Measurements from ENCODE around the gene NEFH. TPM values are rescaled to one million over a fixed set of nuclear protein-coding genes. Genes with fewer than 3 reads are reported as not detected.

NEFH gene
- total RNA-seq, 1 experiment from 2014 or later = not detected

- peak in 1 of 2 experiments; percentile 12 for DNase-seq
- Histone ChIP-seq H3K27ac (no peak overlapping the region), H3K4me3 (no peak overlapping the region), H3K9me3 (replicated peaks) (no peaks in the 10 kb centered on the region), H3K36me3 (peaks cover 20% of the 10 kb centered on the region), H3K27me3 (no peaks in the 10 kb centered on the region), H3K4me1 (no peaks in the 10 kb centered on the region)
Measured at GRCh38 chr22:29503811-29504372, 23.9 kb downstream of the NEFH start.

GRCh38 chr22:29509298-29509697 is 29.3 kb downstream of the NEFH start:
- DNase-seq = no peak
- Histone ChIP-seq H3K36me3 (peaks cover 29% of the 10 kb centered on the region), H3K9me3 (replicated peaks) (no peaks in the 10 kb centered on the region), H3K27me3 (no peaks in the 10 kb centered on the region), H3K4me3 (no peak overlapping the region), H3K4me1 (no peaks in the 10 kb centered on the region; the same call in 1 of the 2 replicates), H3K27ac (no peak overlapping the region)

DNA sequence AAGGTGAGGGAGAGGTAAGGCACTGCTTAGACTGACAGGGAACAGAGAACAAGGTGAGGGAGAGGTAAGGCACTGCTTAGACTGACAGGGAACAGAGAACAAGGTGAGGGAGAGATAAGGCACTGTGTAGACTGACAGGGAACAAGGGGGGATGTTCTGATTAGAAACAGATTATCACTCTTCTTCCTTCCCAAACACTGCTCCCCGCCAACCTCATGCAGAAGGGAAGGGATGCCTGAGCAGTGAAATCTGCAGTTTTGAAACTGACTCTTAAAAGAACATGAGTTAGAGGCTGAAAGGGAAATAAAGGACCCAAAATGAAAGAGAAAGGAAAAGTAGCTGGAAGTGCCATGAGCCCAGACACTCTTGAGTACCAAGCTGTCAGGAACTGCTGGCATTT is 29.8 kb downstream of the NEFH start:
- no peak for DNase-seq
- H3K4me1 ChIP-seq = no peaks in the 10 kb centered on the region; the same call in 1 of the 2 replicates

GRCh38 chr22:29510542-29510941 is 30.5 kb downstream of the NEFH start:
- no peaks in the 10 kb centered on the region for H3K9me3 ChIP-seq (replicated peaks)
- peaks cover 32% of the 10 kb centered on the region for H3K36me3 ChIP-seq
- no peak overlapping the region for H3K4me3 ChIP-seq

More for the DNA sequence above, 29.8 kb downstream of the NEFH start:
- Histone ChIP-seq H3K27me3 (no peaks in the 10 kb centered on the region), H3K9me3 (replicated peaks) (no peaks in the 10 kb centered on the region), H3K36me3 (peaks cover 29% of the 10 kb centered on the region), H3K4me3 (no peak overlapping the region), H3K27ac (no peak overlapping the region)

DNA sequence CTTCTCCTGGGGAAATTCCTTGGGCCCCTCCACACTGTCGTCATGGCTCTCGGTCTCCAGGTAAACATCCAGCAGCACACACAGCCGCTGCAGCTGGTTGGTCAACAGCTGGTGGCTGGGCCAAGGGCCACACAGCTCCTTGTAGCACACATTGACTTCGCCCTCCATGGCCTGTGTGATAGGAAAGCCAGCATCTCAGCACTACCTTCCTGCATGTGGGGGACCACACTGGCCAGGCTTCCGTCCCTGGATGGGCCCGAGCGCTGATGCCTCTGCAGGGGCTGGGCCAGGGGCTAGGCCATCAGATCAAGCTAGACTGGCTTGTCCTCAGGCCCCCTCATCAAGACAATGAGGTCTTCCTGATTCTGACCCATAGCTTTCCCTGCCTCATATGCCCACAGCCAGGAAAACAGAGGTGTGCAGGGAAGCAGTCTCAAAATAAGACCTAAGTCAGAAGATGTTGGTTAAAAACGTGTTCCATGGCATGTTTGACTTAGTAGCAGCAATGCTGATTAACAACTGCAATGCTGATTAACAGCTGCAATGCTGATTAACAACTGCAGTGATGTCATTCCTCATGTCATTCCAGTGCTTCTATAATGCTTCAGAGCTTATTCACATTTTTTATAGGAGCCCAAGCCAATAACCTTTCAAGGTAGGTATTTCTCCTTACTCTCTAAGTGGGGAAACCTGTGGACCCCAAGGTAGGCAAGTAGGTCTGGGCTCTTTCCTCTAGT is 31.3 kb downstream of the NEFH start:
- Histone ChIP-seq H3K9me3 (replicated peaks) (no peaks in the 10 kb centered on the region), H3K27me3 (no peaks in the 10 kb centered on the region), H3K4me3 (no peak overlapping the region), H3K36me3 (peaks cover 33% of the 10 kb centered on the region), H3K4me1 (no peaks in the 10 kb centered on the region; the same call in 1 of the 2 replicates), H3K27ac (no peak overlapping the region)
- DNase-seq = no peak

More at GRCh38 chr22:29510542-29510941, 30.5 kb downstream of the NEFH start:
- Histone ChIP-seq H3K27ac (no peak overlapping the region), H3K27me3 (no peaks in the 10 kb centered on the region), H3K4me1 (no peaks in the 10 kb centered on the region; the same call in 1 of the 2 replicates)
- no peak for DNase-seq

DNA sequence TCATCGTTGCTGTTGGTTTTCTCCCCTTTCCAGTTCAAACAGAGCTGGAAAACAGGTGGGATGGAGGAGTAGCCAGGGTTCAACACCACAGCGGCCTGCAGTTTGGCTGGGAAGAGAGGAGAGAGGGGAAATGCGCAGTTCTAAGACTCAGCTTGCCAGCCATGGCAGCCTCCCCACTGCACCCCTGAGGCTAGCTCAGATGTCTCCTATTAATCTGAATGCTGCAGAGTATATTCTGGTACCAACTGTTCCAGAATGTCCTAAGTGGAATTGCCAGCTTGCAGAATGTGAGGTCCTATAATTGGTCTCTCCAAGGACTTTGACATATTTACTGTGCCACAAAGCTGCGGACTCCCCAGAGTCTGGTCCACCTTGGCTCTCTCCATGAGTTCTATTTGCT is 32.0 kb downstream of the NEFH start:
- no peak for DNase-seq
- no peak overlapping the region for H3K4me3 ChIP-seq
- H3K27ac ChIP-seq = no peak overlapping the region
- no peaks in the 10 kb centered on the region for H3K9me3 ChIP-seq (replicated peaks)
- no peaks in the 10 kb centered on the region for H3K27me3 ChIP-seq
- no peaks in the 10 kb centered on the region; the same call in 1 of the 2 replicates for H3K4me1 ChIP-seq
- peaks cover 31% of the 10 kb centered on the region for H3K36me3 ChIP-seq

GRCh38 chr22:29517215-29517908 is 37.3 kb downstream of the NEFH start:
- H3K27ac ChIP-seq = no peak overlapping the region
- H3K9me3 ChIP-seq (replicated peaks) = no peaks in the 10 kb centered on the region
- H3K4me3 ChIP-seq = no peak overlapping the region
- peaks cover 53% of the 10 kb centered on the region for H3K36me3 ChIP-seq
- no peaks in the 10 kb centered on the region for H3K4me1 ChIP-seq
- no peaks in the 10 kb centered on the region for H3K27me3 ChIP-seq
- no peak for DNase-seq

- Histone ChIP-seq H3K27ac (no peak overlapping the region), H3K36me3 (peaks cover 54% of the 10 kb centered on the region), H3K27me3 (no peaks in the 10 kb centered on the region), H3K4me1 (no peaks in the 10 kb centered on the region), H3K4me3 (no peak overlapping the region), H3K9me3 (replicated peaks) (no peaks in the 10 kb centered on the region)
- DNase-seq = no peak
Measured at GRCh38 chr22:29518427-29518826, 38.4 kb downstream of the NEFH start.

GRCh38 chr22:29519996-29520395 is 40.0 kb downstream of the NEFH start:
- Histone ChIP-seq H3K4me1 (no peaks in the 10 kb centered on the region), H3K36me3 (peaks cover 65% of the 10 kb centered on the region), H3K27me3 (no peaks in the 10 kb centered on the region), H3K27ac (no peak overlapping the region), H3K4me3 (no peak overlapping the region), H3K9me3 (replicated peaks) (no peaks in the 10 kb centered on the region)
- no peak for DNase-seq

GRCh38 chr22:29520851-29521250 is 40.8 kb downstream of the NEFH start:
- H3K27ac ChIP-seq = no peak overlapping the region
- no peak for DNase-seq
- H3K4me3 ChIP-seq = no peak overlapping the region
- H3K4me1 ChIP-seq = no peaks in the 10 kb centered on the region
- H3K36me3 ChIP-seq = peaks cover 62% of the 10 kb centered on the region
- H3K9me3 ChIP-seq (replicated peaks) = no peaks in the 10 kb centered on the region
- H3K27me3 ChIP-seq = no peaks in the 10 kb centered on the region

GRCh38 chr22:29521526-29521925 is 41.5 kb downstream of the NEFH start:
- H3K27me3 ChIP-seq = no peaks in the 10 kb centered on the region
- H3K4me3 ChIP-seq = no peak overlapping the region
- no peak overlapping the region for H3K27ac ChIP-seq
- DNase-seq = no peak
- H3K36me3 ChIP-seq = peaks cover 59% of the 10 kb centered on the region
- H3K9me3 ChIP-seq (replicated peaks) = no peaks in the 10 kb centered on the region
- H3K4me1 ChIP-seq = no peaks in the 10 kb centered on the region

DNA sequence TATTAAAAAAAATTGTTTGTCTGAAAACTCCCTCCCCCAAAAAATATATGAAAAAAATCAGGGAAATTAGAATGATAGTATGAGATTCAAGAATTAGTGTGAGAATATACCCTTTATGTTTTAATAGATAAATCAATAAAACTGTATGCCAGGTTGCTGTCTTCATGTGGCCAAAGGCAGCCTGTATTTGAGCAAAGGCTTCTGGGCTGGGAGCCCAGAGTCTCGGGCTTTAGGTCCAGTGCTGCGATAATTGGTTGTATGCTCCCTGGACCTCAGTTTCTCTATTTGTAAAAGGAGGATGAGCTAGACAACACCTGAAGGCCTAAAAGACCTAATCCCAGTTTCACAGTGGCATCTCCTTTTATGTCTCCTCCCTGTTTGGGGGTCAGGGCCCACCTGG is 43.7 kb downstream of the NEFH start:
- peaks cover 58% of the 10 kb centered on the region for H3K36me3 ChIP-seq
- DNase-seq = no peak
- no peaks in the 10 kb centered on the region for H3K4me1 ChIP-seq

GRCh38 chr22:29524442-29525191 is 44.6 kb downstream of the NEFH start:
- DNase-seq = peak; percentile 18 to 38
- H3K4me3 ChIP-seq = no peak overlapping the region

More for the DNA sequence above, 43.7 kb downstream of the NEFH start:
- no peak overlapping the region for H3K27ac ChIP-seq
- no peaks in the 10 kb centered on the region for H3K27me3 ChIP-seq
- H3K9me3 ChIP-seq (replicated peaks) = no peaks in the 10 kb centered on the region
- no peak overlapping the region for H3K4me3 ChIP-seq

GRCh38 chr22:29528144-29528543 is 48.1 kb downstream of the NEFH start:
- H3K4me1 ChIP-seq = no peaks in the 10 kb centered on the region
- no peak overlapping the region for H3K27ac ChIP-seq
- DNase-seq = no peak
- no peaks in the 10 kb centered on the region for H3K27me3 ChIP-seq
- peaks cover 50% of the 10 kb centered on the region for H3K36me3 ChIP-seq
- no peak overlapping the region for H3K4me3 ChIP-seq
- H3K9me3 ChIP-seq (replicated peaks) = no peaks in the 10 kb centered on the region

More at GRCh38 chr22:29524442-29525191, 44.6 kb downstream of the NEFH start:
- Histone ChIP-seq H3K27ac (no peak overlapping the region), H3K4me1 (no peaks in the 10 kb centered on the region), H3K36me3 (peaks cover 56% of the 10 kb centered on the region), H3K9me3 (replicated peaks) (no peaks in the 10 kb centered on the region), H3K27me3 (no peaks in the 10 kb centered on the region)
